ENCODE data around the gene TTC12.

GRCh38 chr11:113415343-113415742, 101.0 kb downstream of the TTC12 start:
- TF ChIP-seq CTCF (IDR thresholded peaks at IDR 0.05) = no peak
- TF ChIP-seq POLR2A (IDR thresholded peaks at IDR 0.05) = no peak
- TF ChIP-seq EP300 (IDR thresholded peaks at IDR 0.05) = no peak
